Metanephros (tissue), 2 donors: Measurements from ENCODE around the gene KRTAP19-5. TPM values are rescaled to one million over a fixed set of nuclear protein-coding genes. Genes with fewer than 3 reads are reported as not detected.

Experiments
- small RNA-seq: library from RNA; depleted of rRNA; stranded (forward); fragments of <200 nt; gene quantifications from one replicate; pipeline ENCODE3, GENCODE V24; 2014; ENCODE audit warnings: low replicate concordance
- total RNA-seq: library from RNA; depleted of rRNA; stranded (reverse); fragments of >200 nt; gene quantifications from one replicate; pipeline ENCODE4 v1.2.3, GENCODE V29; 2014

The KRTAP19-5 gene
- not detected for total RNA-seq

DNA sequence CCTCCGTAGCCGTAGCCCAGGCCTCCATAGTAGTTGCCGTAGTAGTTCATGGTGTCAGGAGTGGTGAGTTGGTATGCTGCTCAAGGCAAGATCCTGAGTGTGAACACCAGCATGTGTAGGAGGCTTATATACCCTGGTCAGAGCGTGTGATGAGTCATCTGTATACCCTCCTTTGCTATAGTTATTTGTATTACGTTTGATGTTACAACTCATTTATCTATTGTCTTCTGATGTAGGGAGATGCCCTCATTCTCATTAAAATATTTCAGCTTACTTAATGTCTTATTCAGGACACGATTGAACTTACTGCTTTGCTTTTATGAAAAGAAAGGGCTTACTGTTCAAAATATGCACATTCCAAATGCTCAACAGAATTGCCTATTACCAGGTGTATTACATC lies at the start of gene KRTAP19-5:
TSS of gene KRTAP19-5 (minus strand) at position 101 of the 400 bp plus-strand sequence. CDS start at position 50, 51 bp downstream.

DNA sequence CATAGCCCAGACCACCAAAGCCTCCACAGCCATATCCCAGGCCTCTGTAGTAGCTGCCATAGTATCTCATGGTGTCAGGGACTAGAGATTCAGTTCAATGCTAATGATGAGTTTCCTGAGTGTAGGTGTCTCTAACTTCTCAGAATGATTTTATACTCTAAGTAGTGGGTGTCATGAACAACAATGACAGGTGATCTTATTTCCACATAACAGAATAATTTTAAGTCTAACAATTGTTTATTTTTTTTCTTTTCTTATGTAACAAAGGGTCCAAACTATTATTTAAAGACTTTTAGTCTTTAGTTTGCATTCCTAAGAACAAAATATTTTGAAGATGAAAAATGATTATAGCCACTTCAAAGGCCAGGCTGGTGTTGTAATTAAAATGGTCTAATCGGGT lies 39.8 kb upstream of the KRTAP19-5 start, which contains the start of gene KRTAP19-6:
TSS of gene KRTAP19-6 (minus strand) at position 101 of the 400 bp plus-strand sequence. CDS start at position 70, 31 bp downstream.

DNA sequence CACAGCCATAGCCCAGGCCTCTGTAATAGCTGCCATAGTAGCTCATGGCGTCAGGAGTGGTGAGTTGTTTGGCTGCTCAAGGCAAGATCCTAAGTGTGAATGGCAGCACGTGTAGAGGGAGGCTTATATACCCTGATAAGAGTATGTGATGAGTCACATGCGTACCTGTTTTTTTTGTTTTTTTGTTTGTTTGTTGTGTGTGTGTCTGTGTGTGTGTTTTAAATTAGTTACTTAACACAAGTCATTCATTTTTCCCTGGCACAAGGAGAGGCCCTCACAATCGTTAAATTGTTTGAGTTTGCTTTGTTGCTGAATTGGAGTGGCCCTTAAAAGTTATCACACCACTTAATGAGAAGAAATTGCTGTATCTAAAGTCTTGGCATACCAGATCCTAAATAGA lies 4.9 kb downstream of the KRTAP19-5 start, which contains the start of gene KRTAP19-4:
TSS of gene KRTAP19-4 (minus strand) at position 101 of the 400 bp plus-strand sequence. CDS start at position 46, 55 bp downstream.

GRCh38 chr21:30491963-30492428 lies 9.9 kb downstream of the KRTAP19-5 start, which contains the start of gene KRTAP19-3:
Gene KRTAP19-3, minus strand, starts transcription at chr21:30492013. Its CDS starts 56 bp downstream, at chr21:30491957.

DNA sequence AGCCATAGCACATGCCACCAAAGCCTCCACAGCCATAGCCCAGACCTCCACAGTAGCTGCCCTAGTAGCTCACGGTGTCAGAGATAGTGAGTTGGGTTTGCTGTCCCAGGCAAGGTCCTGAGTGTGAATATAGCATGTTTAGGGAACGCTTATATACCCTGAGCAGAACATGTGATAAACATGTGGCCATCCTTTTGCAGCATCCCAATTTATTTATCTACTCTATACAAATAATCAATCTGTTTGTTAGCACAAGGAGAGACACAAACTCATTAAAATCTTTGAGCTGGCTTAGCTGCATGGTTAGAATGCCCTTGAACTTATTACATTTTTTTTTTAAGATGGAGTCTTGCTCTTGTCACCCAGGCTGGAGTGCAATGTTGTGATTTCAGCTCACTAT lies 14.6 kb downstream of the KRTAP19-5 start, which contains the start of gene KRTAP19-2:
TSS of gene KRTAP19-2 (minus strand) at position 101 of the 400 bp plus-strand sequence. CDS start at position 13, 88 bp downstream.

GRCh38 chr21:30480145-30480544 lies 21.8 kb downstream of the KRTAP19-5 start, which contains the start of gene KRTAP19-1:
Gene KRTAP19-1, minus strand, starts transcription at chr21:30480367. Its CDS starts 50 bp downstream, at chr21:30480317.

Small RNAs within 50 kb of the gene (small RNA-seq; reads per million reads assigned to genes)
- gene AP000567.1 (not detected), gene KRTAP19-10P (not detected), gene KRTAP19-11P (not detected), gene KRTAP19-9P (not detected)

Other genes starting within 250 kb of the KRTAP19-5 start
- gene KRTAP24-1, start 219.2 kb downstream of the KRTAP19-5 start, total RNA-seq = not detected
- not detected for gene KRTAP25-1, start 212.6 kb downstream of the KRTAP19-5 start, total RNA-seq
- not detected for gene KRTAP26-1, start 181.8 kb downstream of the KRTAP19-5 start, total RNA-seq
- not detected for gene KRTAP27-1, start 164.4 kb downstream of the KRTAP19-5 start, total RNA-seq
- not detected for gene KRTAP23-1, start 153.5 kb downstream of the KRTAP19-5 start, total RNA-seq
- gene KRTAP13-2, start 129.9 kb downstream of the KRTAP19-5 start, total RNA-seq = not detected
- gene KRTAP13-1, start 106.1 kb downstream of the KRTAP19-5 start, total RNA-seq = not detected
- not detected for gene KRTAP13-3, start 76.2 kb downstream of the KRTAP19-5 start, total RNA-seq
- not detected for gene KRTAP13-4, start 71.9 kb downstream of the KRTAP19-5 start, total RNA-seq
- not detected for gene KRTAP15-1, start 61.9 kb downstream of the KRTAP19-5 start, total RNA-seq
- not detected for gene KRTAP19-1, start 21.8 kb downstream of the KRTAP19-5 start, total RNA-seq
- gene KRTAP19-2, start 14.7 kb downstream of the KRTAP19-5 start, total RNA-seq = not detected
- gene KRTAP19-3, start 10.1 kb downstream of the KRTAP19-5 start, total RNA-seq = not detected
- gene KRTAP19-4, start 5.0 kb downstream of the KRTAP19-5 start, total RNA-seq = not detected
- gene KRTAP19-6, start 39.7 kb upstream of the KRTAP19-5 start, total RNA-seq = not detected
- gene KRTAP19-7, start 59.2 kb upstream of the KRTAP19-5 start, total RNA-seq = not detected
- gene KRTAP22-2, start 88.3 kb upstream of the KRTAP19-5 start, total RNA-seq = not detected
- not detected for gene KRTAP6-3, start 90.3 kb upstream of the KRTAP19-5 start, total RNA-seq
- not detected for gene KRTAP6-2, start 96.8 kb upstream of the KRTAP19-5 start, total RNA-seq
- not detected for gene KRTAP22-1, start 98.9 kb upstream of the KRTAP19-5 start, total RNA-seq
- gene KRTAP6-1, start 111.8 kb upstream of the KRTAP19-5 start, total RNA-seq = not detected
- gene KRTAP20-1, start 114.3 kb upstream of the KRTAP19-5 start, total RNA-seq = not detected
- gene KRTAP20-4, start 118.5 kb upstream of the KRTAP19-5 start, total RNA-seq = not detected
- not detected for gene KRTAP20-2, start 133.1 kb upstream of the KRTAP19-5 start, total RNA-seq
- not detected for gene KRTAP20-3, start 140.7 kb upstream of the KRTAP19-5 start, total RNA-seq
- not detected for gene KRTAP21-3, start 216.6 kb upstream of the KRTAP19-5 start, total RNA-seq
- gene KRTAP21-2, start 245.1 kb upstream of the KRTAP19-5 start, total RNA-seq = not detected